AML-193 (cell line): ENCODE measurements around the gene PRSS21.

Source experiments
- DNase-seq, 2 experiments: peaks; one replicate each; lab custom pipeline; 2025; lab: John Stamatoyannopoulos, UW

PRSS21 gene

GRCh38 chr16:2816751-2817339 is at the start of gene PRSS21:
TSS of gene PRSS21 (plus strand) at chr16:2817237. CDS start at chr16:2817269, 32 bp downstream.
- no peak for DNase-seq

GRCh38 chr16:2767891-2768290 is 49.1 kb upstream of the PRSS21 start:
- DNase-seq = no peak

GRCh38 chr16:2768403-2769089 is 48.5 kb upstream of the PRSS21 start:
- no peak for DNase-seq

- no peak for DNase-seq
Measured at GRCh38 chr16:2769100-2769529, 47.9 kb upstream of the PRSS21 start.

- DNase-seq = no peak
Measured at GRCh38 chr16:2769675-2770056, 47.4 kb upstream of the PRSS21 start.

- DNase-seq = peak in 1 of 2 experiments; percentile 5
Measured at GRCh38 chr16:2770057-2770951, 46.7 kb upstream of the PRSS21 start.

- no peak for DNase-seq
Measured at GRCh38 chr16:2771496-2772402, 45.3 kb upstream of the PRSS21 start.

- no peak for DNase-seq
Measured at GRCh38 chr16:2773188-2773968, 43.7 kb upstream of the PRSS21 start.

- no peak for DNase-seq
Measured at GRCh38 chr16:2774161-2774891, 42.7 kb upstream of the PRSS21 start.

GRCh38 chr16:2775131-2775716 is 41.8 kb upstream of the PRSS21 start:
- DNase-seq = no peak

GRCh38 chr16:2775765-2776499 is 41.1 kb upstream of the PRSS21 start:
- DNase-seq = no peak

- no peak for DNase-seq
Measured at GRCh38 chr16:2776500-2777139, 40.4 kb upstream of the PRSS21 start.

- DNase-seq = peak; percentile 67 to 68
Measured at GRCh38 chr16:2777231-2777902, 39.7 kb upstream of the PRSS21 start, which contains the start of gene ELOB. TSS of gene ELOB (minus strand) at chr16:2777280. CDS start at chr16:2777239, 41 bp downstream.

GRCh38 chr16:2777903-2778629 is 39.0 kb upstream of the PRSS21 start:
- no peak for DNase-seq

GRCh38 chr16:2778630-2778958 is 38.4 kb upstream of the PRSS21 start:
- DNase-seq = no peak

- no peak for DNase-seq
Measured at GRCh38 chr16:2779151-2779920, 37.7 kb upstream of the PRSS21 start.
